ENCODE results near the gene ADGRL1. TPM values are rescaled to one million over a fixed set of nuclear protein-coding genes. Genes with fewer than 3 reads are reported as not detected.
A peak's percentile ranks its signal among the peaks of the same experiment; 100 is the strongest.
"Not testable (repeated sequence)": the region's sequence is repeated elsewhere in the genome, so short reads cannot be mapped to it uniquely, and the experiment has no call there.

Gene ADGRL1
- total RNA-seq, 1 experiment from 2014 or later: 39.3 TPM

GRCh38 chr19:14222886-14223285, 16.9 kb upstream of the ADGRL1 start:
- Histone ChIP-seq H3K9me2 (replicated peaks; ENCODE audit: low read length) (no peaks in the 10 kb centered on the region), H3K4me1 (ENCODE audit: insufficient read depth, low read length) (no peaks in the 10 kb centered on the region), H3K4me3 (ENCODE audit: low read length) (no peak overlapping the region), H3K9me3 (ENCODE audit: low read length) (no peaks in the 10 kb centered on the region), H2AFZ (ENCODE audit: low read length) (no peak overlapping the region), H3K79me2 (ENCODE audit: low read length) (no peaks in the 10 kb centered on the region), H3F3A (ENCODE audit: low read length, unreplicated experiment) (no peaks in the 10 kb centered on the region), H3K27ac (ENCODE audit: low read length) (no peak overlapping the region), H4K20me1 (ENCODE audit: low read length) (no peaks in the 10 kb centered on the region), H3K36me3 (ENCODE audit: low read depth, low read length) (no peaks in the 10 kb centered on the region), H3K9ac (ENCODE audit: low read length) (no peak overlapping the region), H3K4me2 (ENCODE audit: low read length) (no peak overlapping the region), H3K27me3 (ENCODE audit: low read length) (no peaks in the 10 kb centered on the region)
- DNase-seq: no peak
- no peak for ATAC-seq
- POLR2A ChIA-PET (ENCODE audit: unreplicated experiment): no interaction called here
- TF ChIP-seq EZH2 (IDR thresholded peaks at IDR 0.05; ENCODE audit: low read length, unreplicated experiment) (no peak), EZH2phosphoT487 (IDR thresholded peaks at IDR 0.05; ENCODE audit: borderline replicate concordance, low read length) (no peak), CTCF (conservative IDR thresholded peaks at IDR 0.05; ENCODE audit: low read depth, low read length) (no peak)
- CTCF ChIA-PET: no interaction called here
- no TSS peak for BruUV-seq (replicated peaks)
- intact Hi-C loops (cut with micrococcal nuclease): no loop called here

- DNase-seq: peak; percentile 68
- H3F3A ChIP-seq (ENCODE audit: low read length, unreplicated experiment); H4K20me1 ChIP-seq (ENCODE audit: low read length); H3K4me1 ChIP-seq (ENCODE audit: insufficient read depth, low read length); H3K36me3 ChIP-seq (ENCODE audit: low read depth, low read length); H3K9me2 ChIP-seq (replicated peaks; ENCODE audit: low read length); H3K27ac ChIP-seq (ENCODE audit: low read length); CTCF ChIA-PET; H3K79me2 ChIP-seq (ENCODE audit: low read length); H3K4me3 ChIP-seq (ENCODE audit: low read length); H3K9me3 ChIP-seq (ENCODE audit: low read length); H3K9ac ChIP-seq (ENCODE audit: low read length); intact Hi-C loops (cut with micrococcal nuclease); H3K27me3 ChIP-seq (ENCODE audit: low read length); BruUV-seq (replicated peaks): not testable (repeated sequence)
- H3K4me2 ChIP-seq (ENCODE audit: low read length): peak overlapping the region; percentile 67
- POLR2A ChIA-PET (ENCODE audit: unreplicated experiment): interaction anchor here (0.6 kb wide), 1 partner anchor 98 kb away, joined by 3 read pairs; no protein-coding TSS in a partner anchor
- peak overlapping the region; percentile 59; the same call in 1 of the 2 replicates for H2AFZ ChIP-seq (ENCODE audit: low read length)
- peak; percentile 49; the same call in 1 of the 2 replicates for TF ChIP-seq CTCF (conservative IDR thresholded peaks at IDR 0.05; ENCODE audit: low read depth, low read length)
- ATAC-seq: peak; percentile 70
Observed at GRCh38 chr19:14221345-14221744, 15.4 kb upstream of the ADGRL1 start.

- H3K36me3 ChIP-seq (ENCODE audit: low read depth, low read length): no peaks in the 10 kb centered on the region
- H3K4me1 ChIP-seq (ENCODE audit: insufficient read depth, low read length): no peaks in the 10 kb centered on the region
- TF ChIP-seq EZH2 (IDR thresholded peaks at IDR 0.05; ENCODE audit: low read length, unreplicated experiment): no peak
- no peak for TF ChIP-seq EZH2phosphoT487 (IDR thresholded peaks at IDR 0.05; ENCODE audit: borderline replicate concordance, low read length)
- no peak for TF ChIP-seq CTCF (conservative IDR thresholded peaks at IDR 0.05; ENCODE audit: low read depth, low read length)
- DNase-seq (no peak), ATAC-seq (no peak)
- H2AFZ ChIP-seq (ENCODE audit: low read length): no peak overlapping the region
- no peak overlapping the region for H3K27ac ChIP-seq (ENCODE audit: low read length)
- no peaks in the 10 kb centered on the region for H3K9me3 ChIP-seq (ENCODE audit: low read length)
- H3K79me2 ChIP-seq (ENCODE audit: low read length): no peaks in the 10 kb centered on the region
- H4K20me1 ChIP-seq (ENCODE audit: low read length): no peaks in the 10 kb centered on the region
- no peaks in the 10 kb centered on the region for H3K9me2 ChIP-seq (replicated peaks; ENCODE audit: low read length)
- CTCF ChIA-PET: interaction anchor here (1.4 kb wide), 1 partner anchor 130 kb away, joined by 5 read pairs; no protein-coding TSS in a partner anchor
- no peaks in the 10 kb centered on the region for H3K27me3 ChIP-seq (ENCODE audit: low read length)
- no peaks in the 10 kb centered on the region for H3F3A ChIP-seq (ENCODE audit: low read length, unreplicated experiment)
- no peak overlapping the region for H3K4me2 ChIP-seq (ENCODE audit: low read length)
- H3K9ac ChIP-seq (ENCODE audit: low read length): no peak overlapping the region
- BruUV-seq (replicated peaks): no TSS peak
- intact Hi-C loops (cut with micrococcal nuclease): no loop called here
- POLR2A ChIA-PET (ENCODE audit: unreplicated experiment): no interaction called here
- no peak overlapping the region for H3K4me3 ChIP-seq (ENCODE audit: low read length)
Observed at GRCh38 chr19:14218620-14219330, 12.8 kb upstream of the ADGRL1 start.

- H3K79me2 ChIP-seq (ENCODE audit: low read length); H3K9me3 ChIP-seq (ENCODE audit: low read length); H3K36me3 ChIP-seq (ENCODE audit: low read depth, low read length); BruUV-seq (replicated peaks); POLR2A ChIA-PET (ENCODE audit: unreplicated experiment); H3F3A ChIP-seq (ENCODE audit: low read length, unreplicated experiment); H3K27ac ChIP-seq (ENCODE audit: low read length); H3K4me1 ChIP-seq (ENCODE audit: insufficient read depth, low read length); H3K4me3 ChIP-seq (ENCODE audit: low read length); H3K9me2 ChIP-seq (replicated peaks; ENCODE audit: low read length); H2AFZ ChIP-seq (ENCODE audit: low read length); H4K20me1 ChIP-seq (ENCODE audit: low read length); H3K9ac ChIP-seq (ENCODE audit: low read length); DNase-seq; H3K27me3 ChIP-seq (ENCODE audit: low read length); intact Hi-C loops (cut with micrococcal nuclease); H3K4me2 ChIP-seq (ENCODE audit: low read length): not testable (repeated sequence)
- peak; percentile 10; the same call in 1 of the 2 replicates for ATAC-seq
- CTCF ChIA-PET: interaction anchor here (0.6 to 1.4 kb wide), 2 partner anchors 130 to 182 kb away, joined by 5 to 6 read pairs; no protein-coding TSS in a partner anchor
Observed at GRCh38 chr19:14217886-14218285, 11.9 kb upstream of the ADGRL1 start.
